Measurements from ENCODE around the gene CAPN15. TPM values are rescaled to one million over a fixed set of nuclear protein-coding genes. Genes with fewer than 3 reads are reported as not detected.

The CAPN15 gene
- total and polyA plus RNA-seq, 9 of the 15 experiments (the other 6 are each of a cell fraction or from before 2014, with no cell fraction given), result 0.62 to 111 (median 14.2) TPM

- no peak for TF ChIP-seq ZNF449 (CRISPR knock-in tag; IDR thresholded peaks at IDR 0.05)
- no peak for TF ChIP-seq ZNF583 (CRISPR knock-in tag; IDR thresholded peaks at IDR 0.05)
- TF ChIP-seq DPF2 (IDR thresholded peaks at IDR 0.05), result no peak
- no peak for TF ChIP-seq ILF3 (IDR thresholded peaks at IDR 0.05; ENCODE audit: borderline replicate concordance)
- no peak for TF ChIP-seq RHOXF2B (CRISPR knock-in tag; conservative IDR thresholded peaks at IDR 0.05)
- TF ChIP-seq E2F6 (IDR thresholded peaks at IDR 0.05; ENCODE audit: borderline replicate concordance in 1 of 2, extremely low read depth in 1 of 2, insufficient read depth in 1 of 2, insufficient read length in 1 of 2, low read depth in 1 of 2, low read length in 1 of 2, poor library complexity in 1 of 2, severe bottlenecking in 1 of 2), result peak; percentile 91 to 96
- no peak for TF ChIP-seq CBX5 (IDR thresholded peaks at IDR 0.05; ENCODE audit: borderline replicate concordance, low read depth)
- no peak for TF ChIP-seq MAFG (tag; conservative IDR thresholded peaks at IDR 0.05)
- TF ChIP-seq TAF15 (IDR thresholded peaks at IDR 0.05; ENCODE audit: low read depth, low read length), result no peak
- no peak for TF ChIP-seq ZNF274 (IDR thresholded peaks at IDR 0.05; ENCODE audit: borderline replicate concordance, low read depth, low read length)
- TF ChIP-seq DEAF1 (CRISPR knock-in tag; IDR thresholded peaks at IDR 0.05), result no peak
- no peak for TF ChIP-seq ZNF655 (CRISPR knock-in tag; IDR thresholded peaks at IDR 0.05)
- TF ChIP-seq MAX (CRISPR knock-in tag; IDR thresholded peaks at IDR 0.05), result 0 out of 2 replicates have a peak, but pooled peaks have one; percentile 4
- TF ChIP-seq HINFP (tag; conservative IDR thresholded peaks at IDR 0.05; ENCODE audit: low read depth), result no peak
- no peak for TF ChIP-seq ZNF146 (CRISPR knock-in tag; IDR thresholded peaks at IDR 0.05; ENCODE audit: unreplicated experiment)
- TF ChIP-seq ZBTB5 (IDR thresholded peaks at IDR 0.05), result no peak
- TF ChIP-seq ZNF75A (CRISPR knock-in tag; IDR thresholded peaks at IDR 0.05), result no peak
- no peak for TF ChIP-seq ATF7 (IDR thresholded peaks at IDR 0.05)
Observed at GRCh38 chr16:526181-527014, 1.1 kb upstream of the CAPN15 start (continued).

Measured in K562 (cell line).